ENCODE results near the gene HSBP1L1. TPM values are rescaled to one million over a fixed set of nuclear protein-coding genes. Genes with fewer than 3 reads are reported as not detected.

HSBP1L1 gene
- polyA plus RNA-seq, 12 donors, result 3.3 to 22.2 (median 4.2) TPM; not detected in 1

DNA sequence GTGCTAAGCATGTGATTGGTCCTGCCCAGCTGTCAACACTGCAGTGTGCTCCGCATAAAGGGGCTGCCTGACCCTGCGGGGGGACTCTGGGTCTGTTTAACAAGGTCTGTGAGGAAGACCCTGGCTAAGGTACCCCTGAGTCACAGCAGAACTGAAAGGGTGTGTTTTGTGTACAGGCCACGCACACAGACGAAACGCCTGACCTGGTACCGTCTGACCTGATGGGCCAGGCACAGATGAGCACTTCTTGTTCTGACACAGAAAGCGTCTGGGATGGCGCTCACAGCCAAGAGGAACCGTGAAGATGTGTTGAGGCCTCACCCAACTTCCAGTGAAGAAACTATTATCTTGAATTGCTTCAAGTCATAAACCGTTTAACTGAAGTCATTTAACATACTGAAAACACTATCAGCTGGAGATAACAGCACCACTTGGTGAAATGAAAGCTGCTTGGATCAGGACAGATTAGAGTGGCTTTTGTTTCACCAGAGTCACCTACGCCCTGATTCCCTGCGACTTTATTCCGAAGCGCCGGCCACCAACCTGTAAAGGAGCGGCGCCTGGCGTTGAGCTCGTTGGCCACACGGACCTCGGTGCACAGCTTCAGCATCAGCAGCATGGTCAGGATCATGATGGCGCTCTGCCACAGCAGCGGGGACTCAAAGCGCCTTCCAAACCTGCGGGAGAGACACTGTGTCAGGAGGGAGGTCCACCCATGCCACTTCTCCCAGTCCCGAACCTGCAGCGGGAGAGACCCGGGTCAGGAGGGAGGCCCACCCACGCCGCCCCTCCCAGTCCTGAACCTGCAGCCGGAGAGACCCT, 21.4 kb upstream of the HSBP1L1 start:
- no peak for DNase-seq

DNA sequence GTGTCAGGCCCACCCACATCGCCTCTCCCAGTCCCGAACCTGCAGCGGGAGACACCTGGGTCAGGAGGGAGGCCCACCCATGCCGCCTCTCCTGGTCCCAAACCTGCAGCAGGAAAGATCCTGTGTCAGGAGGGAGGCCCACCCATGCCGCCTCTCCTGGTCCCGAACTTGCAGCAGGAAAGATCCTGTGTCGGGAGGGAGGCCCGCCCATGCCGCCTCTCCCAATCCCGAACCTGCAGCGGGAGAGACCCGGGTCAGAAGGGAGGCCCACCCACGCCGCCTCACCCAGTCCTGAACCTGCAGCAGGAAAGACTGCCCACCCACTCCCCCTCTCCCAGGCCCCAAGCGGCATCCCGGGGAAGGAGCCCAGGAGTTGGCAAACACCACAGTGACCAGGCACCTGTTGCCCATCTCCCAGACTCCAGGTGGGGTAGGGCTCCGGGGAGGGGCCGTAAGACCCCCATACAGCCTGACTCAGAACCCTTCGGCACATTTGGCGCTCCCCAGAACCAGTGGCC, 20.8 kb upstream of the HSBP1L1 start:
- DNase-seq, result no peak

DNA sequence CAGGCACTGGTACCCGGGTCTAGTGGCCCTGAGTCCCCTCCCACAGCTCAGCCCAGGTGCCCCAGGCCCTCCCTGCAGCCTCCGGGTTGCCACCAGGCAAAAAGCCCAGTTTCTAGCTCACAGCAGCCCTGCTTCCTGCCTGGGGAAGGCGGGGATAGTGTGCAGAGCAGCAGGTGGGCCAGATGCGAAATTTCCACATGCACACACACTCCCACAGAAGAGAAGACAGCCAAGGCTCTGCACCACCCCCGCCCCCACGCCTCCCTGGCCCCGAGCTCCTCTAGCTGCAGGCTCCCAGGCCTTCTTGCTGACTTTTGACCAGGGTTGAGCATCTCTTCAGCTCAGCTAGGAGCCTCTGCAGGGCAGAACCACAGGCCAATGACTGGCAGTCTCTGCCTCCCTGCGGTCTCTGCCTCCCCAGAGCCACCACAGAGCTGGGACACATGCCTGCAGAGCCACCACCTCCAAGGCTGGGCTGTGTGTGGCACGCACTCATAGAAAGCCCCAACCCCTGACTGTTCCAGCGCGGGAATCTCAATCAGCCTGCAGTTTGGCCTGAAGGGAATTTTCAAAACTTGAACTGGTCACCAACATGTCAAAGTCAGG, 20.2 kb upstream of the HSBP1L1 start:
- no peak for DNase-seq

DNA sequence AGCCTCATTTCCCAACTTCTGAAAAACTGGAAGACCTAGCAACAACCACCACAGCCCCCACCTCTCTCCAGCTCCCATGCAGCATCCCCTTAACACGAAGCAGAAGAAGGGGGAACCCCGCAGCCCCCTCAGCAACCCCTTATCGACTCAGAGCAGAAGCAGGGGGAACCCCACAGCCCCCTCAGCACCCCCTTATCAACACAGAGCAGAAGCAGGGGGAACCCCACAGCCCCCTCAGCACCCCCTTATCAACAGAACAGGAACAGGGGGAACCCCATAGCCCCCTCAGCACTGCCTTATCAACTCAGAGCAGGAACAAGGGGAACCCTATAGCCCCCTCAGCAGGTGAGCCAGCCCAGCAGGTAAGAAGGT, 19.7 kb upstream of the HSBP1L1 start:
- DNase-seq, result no peak

DNA sequence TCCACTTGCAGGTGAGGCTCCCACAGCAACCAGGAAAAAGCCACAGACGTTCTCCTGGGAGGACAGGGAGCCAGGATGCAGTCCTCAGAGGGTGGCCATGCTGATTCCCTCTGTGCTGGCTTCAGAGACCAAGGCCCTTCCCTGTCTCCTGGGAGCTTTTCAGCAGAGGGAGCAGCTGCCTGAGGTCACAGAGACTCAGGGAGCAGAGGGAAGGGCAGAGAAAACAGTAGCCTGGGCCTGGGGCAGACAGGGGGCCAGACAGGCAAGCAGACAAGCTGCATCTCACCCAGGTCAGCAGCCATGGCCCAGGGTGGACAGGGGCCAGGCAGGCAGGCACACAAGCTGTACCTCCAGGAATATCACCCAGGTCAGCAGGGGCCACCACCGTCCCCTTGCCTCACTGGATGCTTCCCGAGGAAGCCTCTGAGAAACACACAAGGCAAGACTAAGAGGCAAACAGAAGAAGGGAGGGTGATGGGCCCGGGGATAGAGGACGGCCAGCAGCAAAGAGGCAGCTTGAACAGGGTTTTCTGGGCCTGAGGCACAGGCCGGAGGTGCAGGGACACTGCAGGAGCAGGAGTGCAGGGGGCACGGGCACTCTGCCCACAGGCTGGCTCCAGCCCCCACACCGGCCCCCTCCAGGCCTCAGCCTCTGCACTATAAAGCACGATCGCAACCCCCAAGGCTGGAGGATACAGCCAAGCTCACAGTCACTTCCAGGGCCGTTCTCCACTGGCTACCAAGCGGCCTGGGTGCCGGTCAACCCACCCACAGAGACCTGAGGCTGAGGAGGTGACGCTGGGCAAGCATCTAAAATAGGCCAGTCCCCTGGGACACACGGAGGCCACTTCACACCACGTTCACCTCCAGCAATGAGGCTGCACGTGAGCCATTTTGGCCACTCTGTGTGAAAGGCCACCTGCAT, 19.1 kb upstream of the HSBP1L1 start:
- DNase-seq, result no peak

DNA sequence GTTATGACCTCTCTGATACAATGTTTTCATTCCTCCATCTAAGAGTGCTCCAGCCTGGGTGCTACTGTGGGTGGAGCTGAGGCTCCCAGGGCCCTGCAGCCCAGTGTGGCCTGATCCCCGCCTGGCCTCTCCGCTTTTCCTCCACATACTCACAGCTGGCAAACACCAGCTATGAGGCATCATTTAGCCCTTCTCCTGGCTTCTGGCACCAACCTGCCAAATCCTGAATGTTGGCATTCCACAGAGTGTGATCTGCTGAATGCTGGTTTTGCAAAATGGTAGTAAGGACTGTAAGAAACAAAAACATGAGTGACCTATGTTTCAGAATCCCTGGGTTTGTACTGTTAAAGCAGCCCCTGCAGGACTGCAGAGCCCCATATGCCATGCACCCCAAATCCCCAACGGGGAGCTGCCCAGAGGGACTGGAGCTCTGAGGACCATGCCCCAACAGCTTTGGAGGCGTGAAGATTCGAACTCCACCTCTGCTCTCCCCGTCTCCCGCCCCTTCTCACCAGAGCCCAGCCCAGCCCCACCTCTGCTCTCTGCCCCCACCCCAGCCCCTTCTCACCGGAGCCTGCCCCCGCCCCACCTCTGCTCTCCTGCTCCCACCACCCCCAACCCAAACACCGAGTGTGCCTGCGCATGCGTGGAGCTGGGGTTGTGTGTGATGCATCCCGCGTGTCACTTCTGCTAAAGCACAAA, 17.2 kb upstream of the HSBP1L1 start:
- no peak for DNase-seq

DNA sequence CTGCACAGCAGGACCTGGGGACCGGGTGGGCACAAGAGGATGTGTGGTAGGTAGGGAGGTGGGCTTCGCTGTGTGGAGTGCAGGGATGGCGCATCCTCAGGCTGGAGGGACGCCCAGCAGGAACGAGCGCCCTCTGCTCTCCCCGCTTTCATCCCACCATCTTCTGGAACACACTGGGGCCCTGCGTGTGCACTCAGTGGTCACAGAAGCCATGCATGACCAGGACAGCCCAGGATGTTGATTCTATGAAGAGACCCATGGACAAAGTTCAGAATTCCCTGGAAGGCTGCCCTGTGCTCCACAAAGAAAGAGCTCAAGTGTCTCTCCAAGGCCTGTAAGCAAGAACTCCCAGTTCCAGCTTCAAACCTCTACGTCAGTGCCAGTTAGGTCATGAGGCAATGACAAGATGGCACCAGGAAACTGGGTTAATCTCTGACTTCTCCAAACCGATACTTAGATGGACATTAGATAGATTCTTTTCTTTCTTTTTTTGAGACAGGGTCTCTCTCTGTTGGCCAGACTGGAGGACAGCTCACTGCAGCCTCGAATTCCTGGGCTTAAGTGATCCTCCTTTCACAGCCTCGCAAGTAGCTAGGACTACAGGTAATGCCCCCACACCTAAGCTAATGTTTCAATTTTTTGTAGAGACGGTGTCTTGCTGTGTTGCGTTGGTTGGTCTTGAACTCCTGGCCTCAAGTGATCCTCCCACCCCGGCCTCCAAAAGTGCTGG, 16.4 kb upstream of the HSBP1L1 start:
- no peak for DNase-seq

DNA sequence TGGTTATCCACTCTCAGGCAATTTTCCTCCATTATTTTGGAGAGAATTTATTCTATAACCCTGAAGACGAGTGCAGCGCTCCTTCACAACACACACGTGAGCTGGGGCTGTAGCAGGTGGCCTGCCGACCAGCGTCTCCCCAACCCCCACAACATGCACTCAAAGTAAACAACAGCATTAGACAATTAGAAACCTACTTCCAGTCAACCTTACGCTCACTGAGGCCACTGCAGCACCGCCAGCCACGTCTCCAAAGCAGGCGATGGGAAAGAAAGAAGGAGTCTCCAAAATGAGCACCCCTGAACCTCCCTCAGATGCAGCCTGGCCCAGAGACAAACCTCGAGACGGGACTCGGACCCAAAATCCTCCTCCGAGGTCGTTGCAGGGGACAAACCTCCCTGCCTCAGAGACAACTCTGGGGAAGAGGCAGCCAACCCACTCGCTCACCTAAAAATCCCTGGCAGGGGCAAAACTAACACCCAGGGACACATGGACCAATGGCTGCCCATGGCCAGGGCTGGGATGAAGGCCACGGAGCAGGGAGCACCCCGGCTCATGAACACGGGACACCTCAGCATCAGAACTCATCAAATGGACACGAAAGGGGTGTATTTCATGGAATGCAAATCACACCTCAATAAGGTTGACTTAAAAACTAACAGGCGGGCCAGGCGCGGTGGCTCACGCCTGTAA, 15.6 kb upstream of the HSBP1L1 start:
- no peak for DNase-seq

DNA sequence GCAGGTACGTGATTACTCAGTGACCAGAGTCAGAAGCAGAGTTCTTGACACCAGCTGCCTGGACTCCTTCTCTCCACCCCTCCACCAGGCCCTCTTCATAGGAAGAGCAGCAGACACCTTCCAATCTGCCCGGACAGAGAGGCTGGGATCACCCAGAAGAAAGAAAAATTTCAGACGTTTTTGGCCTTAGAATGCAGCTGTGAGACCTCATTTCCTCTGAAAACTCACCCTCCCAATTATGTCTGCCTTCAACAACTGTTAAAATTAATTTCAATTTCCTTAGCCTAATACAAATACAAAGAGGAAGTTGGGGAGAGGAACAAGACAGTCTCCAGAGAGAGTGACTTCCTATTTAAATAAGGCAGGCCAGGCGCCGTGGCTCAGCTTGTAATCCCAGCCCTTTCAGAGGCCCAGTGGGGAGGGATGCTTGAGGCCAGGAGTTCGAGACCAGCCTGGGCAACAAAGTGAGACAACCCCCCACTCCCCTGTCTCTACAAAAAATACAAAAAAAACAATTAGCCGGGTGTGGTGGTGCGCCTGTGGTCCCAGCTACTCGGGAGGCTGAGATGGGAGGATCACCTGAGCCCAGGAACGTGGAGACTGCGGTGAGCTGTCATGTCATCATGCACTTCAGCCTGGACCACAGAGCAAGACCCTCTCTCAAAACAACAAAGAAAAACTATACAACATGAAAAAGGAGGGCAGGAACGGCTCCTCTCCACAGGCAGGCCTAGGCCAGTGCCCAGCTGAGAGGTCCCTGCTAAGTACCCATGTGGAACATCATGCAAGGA, 14.6 kb upstream of the HSBP1L1 start:
- no peak for DNase-seq

DNA sequence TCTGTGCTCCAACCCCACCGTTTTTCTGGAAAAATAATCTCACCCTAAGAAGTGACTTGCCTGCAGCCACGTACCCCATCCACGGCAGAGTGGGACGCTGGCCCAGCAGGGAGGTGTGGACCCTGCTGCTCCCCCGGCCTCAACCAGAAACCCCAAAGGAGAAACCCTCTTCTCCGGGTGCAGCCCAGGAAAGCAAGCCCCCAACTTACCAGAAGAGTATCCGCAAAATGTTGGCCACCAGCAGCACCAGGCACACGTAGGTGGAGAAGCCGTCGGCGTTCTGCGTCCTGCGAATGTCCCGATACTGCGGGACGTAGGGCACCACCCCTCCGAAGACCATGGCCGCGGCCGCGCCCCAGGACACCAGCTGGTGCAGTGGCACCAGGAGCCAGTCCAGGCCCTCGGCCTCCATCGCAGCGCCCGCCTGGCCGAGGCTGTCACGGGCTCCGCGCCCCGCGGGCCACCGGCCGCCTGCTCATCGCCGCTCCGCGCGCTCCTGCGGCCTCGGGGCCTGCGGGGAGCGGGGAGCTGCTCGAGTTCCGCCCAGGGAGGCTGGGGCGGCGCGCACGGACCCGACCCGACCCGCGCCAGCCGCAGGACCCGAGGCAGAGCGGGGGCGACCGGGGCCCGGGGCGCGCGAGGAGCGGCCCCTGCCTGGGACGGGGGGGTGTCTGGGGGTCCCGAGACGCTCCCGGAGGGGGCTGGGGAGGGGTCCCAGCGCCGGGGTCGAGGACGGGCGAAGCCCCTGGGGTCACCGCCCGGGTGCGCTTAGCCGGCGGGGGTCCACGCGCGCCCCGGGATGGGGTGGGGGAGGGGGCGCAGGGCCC, 13.7 kb upstream of the HSBP1L1 start:
- no peak for DNase-seq

DNA sequence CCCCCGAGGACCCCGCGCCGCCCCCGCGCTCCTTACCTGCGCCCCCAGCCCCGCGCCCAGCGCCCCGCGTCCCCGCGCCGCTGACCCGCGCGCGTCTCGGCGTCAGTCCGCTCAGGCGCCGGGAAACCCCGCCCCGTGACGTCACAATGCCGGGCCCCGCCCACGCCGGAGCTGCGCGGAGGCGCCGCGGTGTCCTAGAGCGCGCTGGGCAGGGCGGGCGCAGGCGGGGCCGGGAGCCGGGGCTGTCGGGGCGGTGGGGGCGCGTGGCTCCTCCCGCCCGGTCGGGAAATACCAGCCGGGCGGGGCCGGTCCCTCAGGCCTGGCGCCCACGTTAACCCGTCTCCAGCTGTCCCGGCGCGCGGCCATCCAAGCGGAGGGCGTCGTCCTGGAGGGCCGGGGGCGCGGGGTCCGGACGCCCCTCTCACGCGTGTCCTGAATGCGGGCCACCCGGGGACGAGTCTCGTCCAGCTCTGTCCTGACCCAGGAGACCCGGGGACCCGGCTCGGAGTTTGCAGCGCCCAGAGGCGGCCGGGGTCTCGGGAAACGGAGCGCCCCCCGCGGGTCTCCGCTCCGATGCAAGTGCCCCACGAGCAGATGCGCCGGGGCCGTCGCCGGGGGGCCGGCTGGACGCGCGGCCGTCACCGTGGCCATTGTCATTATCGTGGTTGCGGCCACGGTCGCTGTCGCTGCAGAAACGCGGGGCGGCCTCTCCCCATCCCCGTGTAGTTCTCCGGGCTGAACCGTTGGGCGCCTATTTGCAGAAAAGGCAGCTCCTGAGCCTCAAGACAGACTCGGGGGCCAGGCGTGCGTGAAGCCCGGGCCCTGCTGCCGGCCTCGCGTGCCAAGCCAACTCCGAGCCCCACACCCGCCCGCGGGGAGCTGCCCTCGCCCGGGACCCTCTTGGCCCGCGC, 12.6 kb upstream of the HSBP1L1 start, which contains the start of gene SLC66A2:
TSS of gene SLC66A2 (minus strand) at position 109 of the 911 bp plus-strand sequence. CDS start 727 bp downstream, outside the sequence.
- DNase-seq, result peak; percentile 93

DNA sequence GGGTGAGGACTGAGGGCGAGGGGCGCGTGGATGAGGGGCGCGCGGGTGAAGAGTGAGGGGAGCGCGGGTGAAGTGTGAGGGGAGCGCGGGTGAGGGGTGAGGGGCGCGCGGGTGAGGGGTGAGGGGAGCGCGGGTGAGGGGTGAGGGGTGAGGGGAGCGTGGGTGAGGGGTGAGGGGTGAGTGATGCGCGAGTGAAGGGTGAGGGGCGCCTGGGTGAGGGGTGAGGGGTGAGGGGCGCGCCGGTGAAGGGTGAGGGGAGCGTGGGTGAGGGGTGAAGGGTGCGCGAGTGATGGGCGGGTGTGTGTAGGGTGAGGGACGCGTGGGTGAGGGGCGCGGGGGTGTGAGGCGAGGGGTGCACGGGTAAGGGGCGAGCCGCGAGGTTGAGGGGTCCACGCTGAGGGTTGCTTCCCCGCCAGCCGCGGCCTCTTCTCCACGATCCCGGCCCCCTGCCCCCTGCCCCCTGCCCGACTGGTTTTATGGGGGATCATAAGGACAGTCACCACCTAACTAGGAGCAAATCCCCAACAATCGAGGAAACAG, 11.9 kb upstream of the HSBP1L1 start:
- DNase-seq, result no peak

DNA sequence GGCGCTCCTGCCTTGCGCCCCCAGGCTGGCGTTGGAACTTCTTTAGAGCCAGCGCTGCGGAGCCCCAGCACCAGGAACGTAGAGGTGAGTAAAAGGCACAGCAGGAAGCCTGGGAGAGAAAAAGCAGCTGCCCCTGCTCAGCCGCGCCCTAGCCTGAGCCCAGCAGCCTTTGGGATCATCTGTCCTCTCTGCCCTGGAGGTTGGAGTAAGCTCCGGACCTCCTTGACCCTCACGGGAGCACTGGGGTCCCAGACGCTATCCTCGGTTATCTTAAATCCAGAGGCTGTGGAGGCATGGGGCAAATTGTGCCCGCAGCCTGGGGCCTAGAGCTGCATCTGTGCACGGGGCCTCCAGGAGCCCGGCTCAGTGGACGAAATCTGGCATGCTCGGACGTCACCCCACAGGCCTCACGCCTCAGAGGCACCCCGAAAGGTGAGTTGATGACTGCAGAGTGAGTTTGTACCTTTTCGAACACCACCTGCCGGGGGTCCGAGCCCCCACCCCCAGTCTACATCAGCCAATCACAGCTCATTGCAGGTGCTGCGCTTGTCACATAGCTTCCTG, 11.4 kb upstream of the HSBP1L1 start:
- DNase-seq, result no peak

DNA sequence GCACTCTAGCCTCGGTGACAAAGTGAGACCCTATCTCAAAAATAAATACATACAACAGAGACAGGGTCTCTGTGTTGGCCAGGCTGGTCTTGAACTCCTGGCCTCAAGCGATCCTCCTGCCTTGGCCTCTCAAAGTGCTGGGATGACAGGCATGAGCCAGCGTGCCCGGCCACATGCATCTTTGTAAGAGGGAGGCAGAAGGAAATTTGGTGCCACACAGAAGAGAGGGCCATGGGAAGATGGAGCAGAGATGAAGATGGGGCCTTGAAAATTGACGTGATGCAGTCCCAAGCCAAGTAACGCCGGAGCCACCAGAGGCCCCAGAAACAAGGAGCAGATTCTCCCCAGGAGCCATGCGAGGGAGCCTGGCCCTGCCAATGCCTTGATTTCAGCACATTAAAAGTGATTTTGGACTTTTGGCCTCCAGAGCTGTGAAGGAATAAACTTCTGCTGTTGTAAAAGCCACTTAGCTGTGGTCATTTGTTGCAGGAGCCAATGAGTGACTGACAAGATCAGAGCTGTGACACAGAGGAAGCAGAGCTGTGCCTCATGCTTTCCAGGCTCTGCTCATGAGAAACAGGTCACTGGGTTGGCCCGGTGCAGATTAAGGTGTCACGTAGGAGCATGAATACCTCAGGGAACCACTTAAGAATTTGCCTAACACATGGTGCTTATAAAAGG, 10.3 kb upstream of the HSBP1L1 start:
- DNase-seq, result no peak

DNA sequence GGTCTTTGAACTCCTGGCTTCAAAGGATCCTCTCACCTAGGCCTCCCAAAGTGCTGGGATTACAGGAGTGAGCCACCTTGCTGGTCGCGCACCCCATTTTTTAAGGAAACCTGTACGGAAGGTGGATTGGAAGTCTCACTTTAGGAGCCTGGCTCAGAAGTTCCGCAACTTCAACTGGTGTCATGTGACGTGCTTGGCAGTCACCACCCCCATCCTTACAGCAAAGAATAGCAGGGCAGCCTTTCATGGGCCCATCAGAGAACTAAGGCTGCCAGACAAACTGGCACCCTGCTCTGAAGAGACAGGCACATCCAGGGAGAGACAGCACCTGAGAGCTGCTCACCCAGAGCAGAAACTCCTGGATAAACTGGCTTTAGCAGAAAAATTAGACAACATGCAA, 9.7 kb upstream of the HSBP1L1 start:
- DNase-seq, result no peak
